GM18867 (cell line): ENCODE measurements around the gene ADAMTSL5.
"Not testable (repeated sequence)": the region's sequence is repeated elsewhere in the genome, so short reads cannot be mapped to it uniquely, and the experiment has no call there.

Experiments
- ATAC-seq: cut with Tn5 transposase; IDR thresholded peaks from one replicate; pipeline ENCODE4 v1.9.1; 2021; ENCODE audit warnings: mild to moderate bottlenecking, moderate library complexity; ENCODE audit not compliant: unreplicated experiment

The ADAMTSL5 gene

GRCh38 chr19:1531587-1531986, 18.8 kb upstream of the ADAMTSL5 start:
- no peak for ATAC-seq

- not testable (repeated sequence) for ATAC-seq
Measured at GRCh38 chr19:1530856-1531255, 18.0 kb upstream of the ADAMTSL5 start.

GRCh38 chr19:1529430-1529816, 16.6 kb upstream of the ADAMTSL5 start:
- no peak for ATAC-seq

- no peak for ATAC-seq
Measured at GRCh38 chr19:1528596-1529429, 16.0 kb upstream of the ADAMTSL5 start.

GRCh38 chr19:1527650-1528309, 15.0 kb upstream of the ADAMTSL5 start:
- no peak for ATAC-seq

- ATAC-seq = no peak
Measured at GRCh38 chr19:1526979-1527649, 14.3 kb upstream of the ADAMTSL5 start.

- no peak for ATAC-seq
Measured at GRCh38 chr19:1526066-1526778, 13.4 kb upstream of the ADAMTSL5 start.

GRCh38 chr19:1525343-1525742, 12.5 kb upstream of the ADAMTSL5 start:
- no peak for ATAC-seq

GRCh38 chr19:1524972-1525325, 12.1 kb upstream of the ADAMTSL5 start:
- ATAC-seq = no peak

- no peak for ATAC-seq
Measured at GRCh38 chr19:1524287-1524971, 11.6 kb upstream of the ADAMTSL5 start.

GRCh38 chr19:1523412-1524286, 10.8 kb upstream of the ADAMTSL5 start, which contains the start of gene PLK5:
Gene PLK5, plus strand, starts transcription at chr19:1524077. Its CDS starts 2,920 bp downstream, at chr19:1526997.
- no peak for ATAC-seq

- ATAC-seq = no peak
Measured at GRCh38 chr19:1522838-1523237, 10.0 kb upstream of the ADAMTSL5 start.

GRCh38 chr19:1522061-1522460, 9.2 kb upstream of the ADAMTSL5 start:
- no peak for ATAC-seq

GRCh38 chr19:1521636-1522035, 8.8 kb upstream of the ADAMTSL5 start:
- no peak for ATAC-seq

- no peak for ATAC-seq
Measured at GRCh38 chr19:1520203-1520780, 7.5 kb upstream of the ADAMTSL5 start.

GRCh38 chr19:1519802-1520201, 7.0 kb upstream of the ADAMTSL5 start:
- not testable (repeated sequence) for ATAC-seq

GRCh38 chr19:1518471-1518870, 5.7 kb upstream of the ADAMTSL5 start:
- ATAC-seq = no peak

GRCh38 chr19:1516395-1516753, 3.6 kb upstream of the ADAMTSL5 start:
- no peak for ATAC-seq

GRCh38 chr19:1514986-1515721, 2.3 kb upstream of the ADAMTSL5 start:
- no peak for ATAC-seq
